HUDEP-2 (cell line): ENCODE results near the gene CPTP.

Source experiments
- DNase-seq, 76 experiments: peaks; one replicate each; lab custom pipeline; 2025; ENCODE audit not compliant: unreplicated experiment in 76 of 76; lab: John Stamatoyannopoulos, UW

CPTP gene

GRCh38 chr1:1332774-1333480 lies 8.3 kb downstream of the CPTP start:
- no peak for DNase-seq

GRCh38 chr1:1333551-1334241 lies 9.1 kb downstream of the CPTP start:
- no peak for DNase-seq

- DNase-seq, result no peak
Measured at GRCh38 chr1:1334835-1335234, 10.2 kb downstream of the CPTP start.

- no peak for DNase-seq
Measured at GRCh38 chr1:1335283-1335682, 10.7 kb downstream of the CPTP start.

- DNase-seq, result no peak
Measured at GRCh38 chr1:1335792-1336248, 11.2 kb downstream of the CPTP start.

GRCh38 chr1:1336446-1336845 lies 11.8 kb downstream of the CPTP start:
- DNase-seq, result no peak

GRCh38 chr1:1336931-1337792 lies 12.6 kb downstream of the CPTP start:
- DNase-seq, result no peak

- peak in 14 of 76 experiments; percentile 7 to 34 (median 20) for DNase-seq
Measured at GRCh38 chr1:1337793-1338147, 13.2 kb downstream of the CPTP start.

GRCh38 chr1:1338278-1338677 lies 13.7 kb downstream of the CPTP start:
- no peak for DNase-seq

GRCh38 chr1:1340185-1340584 lies 15.6 kb downstream of the CPTP start:
- DNase-seq, result no peak

- no peak for DNase-seq
Measured at GRCh38 chr1:1340791-1341548, 16.4 kb downstream of the CPTP start.

- no peak for DNase-seq
Measured at GRCh38 chr1:1341549-1342021, 17.0 kb downstream of the CPTP start.

- DNase-seq, result no peak
Measured at GRCh38 chr1:1342061-1342562, 17.5 kb downstream of the CPTP start.

GRCh38 chr1:1342584-1343115 lies 18.0 kb downstream of the CPTP start:
- DNase-seq, result no peak

- no peak for DNase-seq
Measured at GRCh38 chr1:1343811-1344421, 19.3 kb downstream of the CPTP start.

- DNase-seq, result peak in 15 of 76 experiments; percentile 17 to 53 (median 31)
Measured at GRCh38 chr1:1344655-1345361, 20.2 kb downstream of the CPTP start.

- no peak for DNase-seq
Measured at GRCh38 chr1:1345384-1345783, 20.8 kb downstream of the CPTP start.

- DNase-seq, result no peak
Measured at GRCh38 chr1:1345860-1346500, 21.4 kb downstream of the CPTP start.

GRCh38 chr1:1346501-1346890 lies 21.9 kb downstream of the CPTP start:
- no peak for DNase-seq
